Measurements from ENCODE around the gene MYO1E. TPM values are rescaled to one million over a fixed set of nuclear protein-coding genes. Genes with fewer than 3 reads are reported as not detected.

Gene MYO1E
- total RNA-seq, 5 donors from 2014 or later (not counting 1 experiment from before 2014, with no cell fraction given): 1.3 to 11.7 (median 4.3) TPM

DNA sequence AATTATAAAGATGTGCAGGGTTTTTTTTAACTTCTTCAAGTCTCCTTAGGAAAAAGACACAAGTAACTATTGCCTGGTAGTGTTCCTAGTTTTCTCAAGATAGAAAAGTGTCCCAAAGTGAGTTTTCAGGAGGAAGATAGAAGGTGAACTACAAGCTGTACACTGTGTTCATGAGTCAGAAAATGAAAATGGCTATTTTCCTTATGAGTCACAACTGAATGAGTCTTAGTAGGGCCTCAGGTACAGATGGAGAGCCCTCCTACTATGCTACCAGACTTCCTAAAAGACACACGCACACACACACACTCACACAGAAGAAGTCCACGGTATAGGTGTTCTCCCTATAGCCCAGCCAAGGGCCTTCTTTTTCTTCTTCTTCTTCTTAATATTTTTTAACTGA, 3.1 kb downstream of the MYO1E start:
- Histone ChIP-seq H3K4me1 (ENCODE audit: control insufficient read depth in 1 of 2, extremely low read depth in 1 of 2, insufficient read depth in 2 of 2, low read length in 2 of 2) (peaks cover 0 to 16% of the 10 kb centered on the region in 2 experiments), H3K36me3 (ENCODE audit: control insufficient read depth in 2 of 2, extremely low read depth in 1 of 2, insufficient read depth in 1 of 2, low read length in 1 of 2) (no peaks in the 10 kb centered on the region), H3K9me3 (no peaks in the 10 kb centered on the region), H3K27me3 (replicated peaks in 1 of 2; ENCODE audit: control insufficient read depth in 2 of 2, extremely low read depth in 1 of 2, insufficient read depth in 2 of 2, low read length in 1 of 2) (peaks cover 7 to 34% of the 10 kb centered on the region in 2 experiments), H3K4me3 (ENCODE audit: control insufficient read depth in 1 of 2, extremely low read depth in 1 of 2, low read length in 1 of 2) (no peak overlapping the region), H3K27ac (ENCODE audit: low read length) (no peak overlapping the region)
- WGBS (ENCODE audit: insufficient coverage): 93% methylated on average over 2 of the region's 2 CpGs
- DNase-seq: no peak
- H3K4me1 Mint-ChIP-seq: peaks cover 15 to 23% (median 21%) of the 10 kb centered on the region in 3 donors
- POLR2A ChIA-PET: no interaction called here
- no peak overlapping the region for H3K27ac Mint-ChIP-seq
- peaks cover 48 to 51% of the 10 kb centered on the region in 2 donors for H3K27me3 Mint-ChIP-seq
- H3K9me3 Mint-ChIP-seq: no peaks in the 10 kb centered on the region
- no peaks in the 10 kb centered on the region for H3K36me3 Mint-ChIP-seq
- CTCF ChIA-PET: no interaction called here
- ATAC-seq (replicated peaks in 1 of 4): no peak
- H3K4me3 Mint-ChIP-seq: no peak overlapping the region

DNA sequence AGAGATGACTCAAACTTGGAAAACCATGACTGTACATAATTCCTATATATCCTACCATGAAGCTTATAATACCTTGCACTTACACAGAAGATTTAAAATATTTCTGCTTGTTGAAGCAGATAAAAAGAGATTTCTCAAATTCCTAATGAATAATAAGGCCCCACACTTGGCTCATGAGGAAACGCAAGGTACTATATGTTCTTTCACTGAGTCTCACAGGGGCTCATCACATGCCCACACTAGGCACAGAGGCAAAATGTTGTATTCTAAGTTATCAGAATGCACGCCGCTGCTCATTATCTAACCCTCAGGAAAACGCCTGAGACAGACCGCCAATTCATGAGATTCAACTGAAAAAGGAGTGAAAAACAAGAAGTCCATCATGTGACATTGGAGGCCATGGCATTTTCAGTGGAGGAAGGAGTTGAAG, 5.6 kb downstream of the MYO1E start:
- no peaks in the 10 kb centered on the region for H3K36me3 Mint-ChIP-seq
- CTCF ChIA-PET: interaction anchor here in 1 of 2 donors (0.5 to 0.8 kb wide), 2 partner anchors 32 to 775 kb away, joined by 3 read pairs; no protein-coding TSS in a partner anchor
- H3K27me3 ChIP-seq (replicated peaks in 1 of 2; ENCODE audit: control insufficient read depth in 2 of 2, extremely low read depth in 1 of 2, insufficient read depth in 2 of 2, low read length in 1 of 2): peaks cover 7 to 18% of the 10 kb centered on the region in 2 experiments
- DNase-seq: no peak
- H3K4me1 Mint-ChIP-seq: peaks cover 7 to 8% (median 8%) of the 10 kb centered on the region in 3 donors
- no peaks in the 10 kb centered on the region for H3K36me3 ChIP-seq (ENCODE audit: control insufficient read depth in 2 of 2, extremely low read depth in 1 of 2, insufficient read depth in 1 of 2, low read length in 1 of 2)
- H3K9me3 Mint-ChIP-seq: no peaks in the 10 kb centered on the region
- POLR2A ChIA-PET: no interaction called here
- H3K27me3 Mint-ChIP-seq: peaks cover 30 to 36% of the 10 kb centered on the region in 2 donors
- WGBS (ENCODE audit: insufficient coverage): 78% methylated on average over 4 of the region's 5 CpGs
- ATAC-seq (replicated peaks in 1 of 4): no peak
- no peak overlapping the region for H3K4me3 Mint-ChIP-seq
- no peak overlapping the region for H3K27ac Mint-ChIP-seq
- peaks cover 0 to 5% of the 10 kb centered on the region in 2 experiments for H3K4me1 ChIP-seq (ENCODE audit: control insufficient read depth in 1 of 2, extremely low read depth in 1 of 2, insufficient read depth in 2 of 2, low read length in 2 of 2)
- no peaks in the 10 kb centered on the region for H3K9me3 ChIP-seq
- H3K27ac ChIP-seq (ENCODE audit: low read length): no peak overlapping the region
- no peak overlapping the region for H3K4me3 ChIP-seq (ENCODE audit: control insufficient read depth in 1 of 2, extremely low read depth in 1 of 2, low read length in 1 of 2)

DNA sequence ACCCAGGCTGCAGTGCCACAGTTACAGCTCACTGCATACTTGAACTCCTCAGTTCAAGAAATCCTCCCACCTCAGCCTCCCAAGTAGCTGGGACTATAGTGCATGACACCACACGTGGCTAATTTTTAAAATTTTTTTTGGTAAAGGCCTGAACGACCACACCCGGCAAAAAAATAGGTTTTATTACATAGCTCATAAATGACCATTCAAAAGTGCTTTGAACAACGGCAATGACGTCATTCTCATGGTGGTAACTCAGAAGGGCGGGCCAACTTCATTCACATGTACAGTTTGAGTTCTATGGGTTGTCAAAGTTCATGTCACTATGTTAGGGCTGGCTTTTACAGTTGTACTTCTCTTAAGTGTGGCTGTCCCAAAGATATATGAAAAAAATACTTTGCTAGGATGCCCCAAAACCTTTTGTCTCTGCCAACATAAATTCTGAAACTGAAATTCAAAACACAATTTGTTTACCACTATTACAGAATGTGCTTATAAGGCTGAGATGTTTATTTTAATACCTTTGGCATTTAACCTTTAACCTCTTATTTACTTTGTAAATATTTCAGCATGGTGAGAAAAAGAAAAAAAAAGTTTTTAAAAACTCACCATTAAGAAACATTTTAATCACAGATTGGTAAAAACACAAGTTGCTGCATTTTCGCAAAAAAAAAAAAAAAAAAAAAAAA, 6.2 kb downstream of the MYO1E start:
- no peaks in the 10 kb centered on the region for H3K9me3 ChIP-seq
- peaks cover 7 to 16% of the 10 kb centered on the region in 2 experiments for H3K27me3 ChIP-seq (replicated peaks in 1 of 2; ENCODE audit: control insufficient read depth in 2 of 2, extremely low read depth in 1 of 2, insufficient read depth in 2 of 2, low read length in 1 of 2)
- DNase-seq (no peak), ATAC-seq (replicated peaks in 1 of 4) (no peak)
- H3K4me1 ChIP-seq (ENCODE audit: control insufficient read depth in 1 of 2, extremely low read depth in 1 of 2, insufficient read depth in 2 of 2, low read length in 2 of 2): peaks cover 0 to 3% of the 10 kb centered on the region in 2 experiments
- ChIA-PET POLR2A (no interaction called here), CTCF (interaction anchor here in 1 of 2 donors (0.8 kb wide), 1 partner anchor 776 kb away, joined by 3 read pairs; no protein-coding TSS in a partner anchor)
- H3K27ac Mint-ChIP-seq: no peak overlapping the region
- no peaks in the 10 kb centered on the region for H3K36me3 ChIP-seq (ENCODE audit: control insufficient read depth in 2 of 2, extremely low read depth in 1 of 2, insufficient read depth in 1 of 2, low read length in 1 of 2)
- peaks cover 30 to 36% of the 10 kb centered on the region in 2 donors for H3K27me3 Mint-ChIP-seq
- no peaks in the 10 kb centered on the region for H3K36me3 Mint-ChIP-seq
- H3K27ac ChIP-seq (ENCODE audit: low read length): no peak overlapping the region
- no peak overlapping the region for H3K4me3 ChIP-seq (ENCODE audit: control insufficient read depth in 1 of 2, extremely low read depth in 1 of 2, low read length in 1 of 2)
- 100% methylated on average over 2 of the region's 7 CpGs for WGBS (ENCODE audit: insufficient coverage)
- H3K4me3 Mint-ChIP-seq: no peak overlapping the region
- H3K4me1 Mint-ChIP-seq: peaks cover 5 to 8% (median 8%) of the 10 kb centered on the region in 3 donors
- no peaks in the 10 kb centered on the region for H3K9me3 Mint-ChIP-seq

DNA sequence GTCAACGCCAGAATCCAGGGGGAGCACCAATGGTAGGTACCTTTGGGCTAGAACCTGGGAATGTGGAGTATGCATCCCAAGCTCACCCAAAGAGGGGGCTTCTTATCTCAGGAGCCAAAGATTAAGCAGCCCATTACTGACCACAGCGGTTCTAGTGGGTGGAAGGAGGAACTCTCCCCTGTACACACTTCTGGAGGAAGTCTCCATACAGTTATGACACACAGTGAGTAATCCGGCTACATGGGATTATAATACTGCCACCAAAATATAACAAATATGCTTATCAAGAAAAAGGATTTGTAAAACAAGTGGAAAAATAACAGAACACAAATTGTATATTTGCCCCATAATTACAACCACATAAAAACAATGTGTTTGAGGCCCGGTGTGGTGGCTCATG, 8.4 kb downstream of the MYO1E start:
- Histone ChIP-seq H3K9me3 (no peaks in the 10 kb centered on the region), H3K36me3 (ENCODE audit: control insufficient read depth in 2 of 2, extremely low read depth in 1 of 2, insufficient read depth in 1 of 2, low read length in 1 of 2) (no peaks in the 10 kb centered on the region), H3K4me3 (ENCODE audit: control insufficient read depth in 1 of 2, extremely low read depth in 1 of 2, low read length in 1 of 2) (no peak overlapping the region), H3K4me1 (ENCODE audit: control insufficient read depth in 1 of 2, extremely low read depth in 1 of 2, insufficient read depth in 2 of 2, low read length in 2 of 2) (no peaks in the 10 kb centered on the region), H3K27me3 (replicated peaks in 1 of 2; ENCODE audit: control insufficient read depth in 2 of 2, extremely low read depth in 1 of 2, insufficient read depth in 2 of 2, low read length in 1 of 2) (peaks cover 0 to 7% of the 10 kb centered on the region in 2 experiments), H3K27ac (ENCODE audit: low read length) (no peak overlapping the region)
- no peak overlapping the region for H3K27ac Mint-ChIP-seq
- ATAC-seq (replicated peaks in 1 of 4): no peak
- H3K4me1 Mint-ChIP-seq: no peaks in the 10 kb centered on the region
- H3K27me3 Mint-ChIP-seq: peaks cover 17 to 18% of the 10 kb centered on the region in 2 donors
- ChIA-PET POLR2A (no interaction called here), CTCF (no interaction called here)
- WGBS (ENCODE audit: insufficient coverage): 90% methylated on average over 2 of the region's 4 CpGs
- no peaks in the 10 kb centered on the region for H3K9me3 Mint-ChIP-seq
- DNase-seq: no peak
- no peaks in the 10 kb centered on the region for H3K36me3 Mint-ChIP-seq
- no peak overlapping the region for H3K4me3 Mint-ChIP-seq

GRCh38 chr15:59362331-59362730, 10.3 kb downstream of the MYO1E start:
- H3K27me3 Mint-ChIP-seq: peaks cover 7 to 13% of the 10 kb centered on the region in 2 donors
- ATAC-seq (replicated peaks in 1 of 4): no peak
- Histone ChIP-seq H3K9me3 (no peaks in the 10 kb centered on the region), H3K27ac (ENCODE audit: low read length) (no peak overlapping the region), H3K36me3 (ENCODE audit: control insufficient read depth in 2 of 2, extremely low read depth in 1 of 2, insufficient read depth in 1 of 2, low read length in 1 of 2) (no peaks in the 10 kb centered on the region), H3K4me3 (ENCODE audit: control insufficient read depth in 1 of 2, extremely low read depth in 1 of 2, low read length in 1 of 2) (no peak overlapping the region), H3K27me3 (replicated peaks in 1 of 2; ENCODE audit: control insufficient read depth in 2 of 2, extremely low read depth in 1 of 2, insufficient read depth in 2 of 2, low read length in 1 of 2) (no peaks in the 10 kb centered on the region), H3K4me1 (ENCODE audit: control insufficient read depth in 1 of 2, extremely low read depth in 1 of 2, insufficient read depth in 2 of 2, low read length in 2 of 2) (no peaks in the 10 kb centered on the region)
- no peak overlapping the region for H3K4me3 Mint-ChIP-seq
- CTCF ChIA-PET: no interaction called here
- no peak for DNase-seq
- no peak overlapping the region for H3K27ac Mint-ChIP-seq
- POLR2A ChIA-PET: no interaction called here
- H3K9me3 Mint-ChIP-seq: no peaks in the 10 kb centered on the region
- WGBS (ENCODE audit: insufficient coverage): no CpG with 5 or more reads among the region's 2 CpGs
- no peaks in the 10 kb centered on the region for H3K4me1 Mint-ChIP-seq
- H3K36me3 Mint-ChIP-seq: no peaks in the 10 kb centered on the region

GRCh38 chr15:59360896-59361295, 11.8 kb downstream of the MYO1E start:
- Histone ChIP-seq H3K36me3 (ENCODE audit: control insufficient read depth in 2 of 2, extremely low read depth in 1 of 2, insufficient read depth in 1 of 2, low read length in 1 of 2) (no peaks in the 10 kb centered on the region), H3K9me3 (no peaks in the 10 kb centered on the region), H3K4me3 (ENCODE audit: control insufficient read depth in 1 of 2, extremely low read depth in 1 of 2, low read length in 1 of 2) (no peak overlapping the region), H3K4me1 (ENCODE audit: control insufficient read depth in 1 of 2, extremely low read depth in 1 of 2, insufficient read depth in 2 of 2, low read length in 2 of 2) (no peaks in the 10 kb centered on the region), H3K27me3 (replicated peaks in 1 of 2; ENCODE audit: control insufficient read depth in 2 of 2, extremely low read depth in 1 of 2, insufficient read depth in 2 of 2, low read length in 1 of 2) (no peaks in the 10 kb centered on the region), H3K27ac (ENCODE audit: low read length) (no peak overlapping the region)
- POLR2A ChIA-PET: no interaction called here
- H3K27me3 Mint-ChIP-seq: peaks cover 8 to 9% of the 10 kb centered on the region in 2 donors
- H3K4me1 Mint-ChIP-seq: no peaks in the 10 kb centered on the region
- H3K9me3 Mint-ChIP-seq: no peaks in the 10 kb centered on the region
- WGBS (ENCODE audit: insufficient coverage): 100% methylated on average over 1 of the region's 2 CpGs
- H3K4me3 Mint-ChIP-seq: no peak overlapping the region
- H3K36me3 Mint-ChIP-seq: no peaks in the 10 kb centered on the region
- no peak overlapping the region for H3K27ac Mint-ChIP-seq
- ATAC-seq (replicated peaks in 1 of 4) (no peak), DNase-seq (no peak)
- CTCF ChIA-PET: no interaction called here
